Left lung (tissue), 10 donors: ENCODE results near the gene UNC13C. TPM values are rescaled to one million over a fixed set of nuclear protein-coding genes. Genes with fewer than 3 reads are reported as not detected.

Experiments
- ATAC-seq: fragments of 200-7000 bp; cut with Tn5 transposase; one replicate; pipeline ENCODE4 v1.9.1; 2020; ENCODE audit warnings: moderate library complexity
- DNase-seq, 4 donors: peaks; one replicate each; pipeline ENCODE4 v3.0.0-alpha.2; 2013 to 2020
- H3K27ac ChIP-seq, 2 donors: fragments of 200-600 bp; sonication (generic) in 1 of 2; one replicate each; pipeline versions ENCODE4 v1.5.0 to v1.8.0; 2020 to 2021
- H3K27me3 ChIP-seq, 2 donors: fragments of 200-600 bp; sonication (generic) in 1 of 2; one replicate each; pipeline versions ENCODE4 v1.5.0 to v1.8.0; 2020 to 2021
- H3K36me3 ChIP-seq, 2 donors: fragments of 200-600 bp; sonication (generic) in 1 of 2; one replicate each; pipeline versions ENCODE4 v1.5.0 to v1.8.0; 2020 to 2021
- H3K4me1 ChIP-seq, 2 donors: fragments of 200-600 bp; one replicate each; pipeline ENCODE4 v1.8.0; 2021
- H3K4me3 ChIP-seq, 2 donors: fragments of 200-600 bp; sonication (generic) in 1 of 2; one replicate each; pipeline versions ENCODE4 v1.5.0 to v1.8.0; 2020 to 2021; ENCODE audit warnings: mild to moderate bottlenecking in 1 of 2
- H3K9me3 ChIP-seq, 2 donors: fragments of 200-600 bp; sonication (generic) in 1 of 2; one replicate each; pipeline versions ENCODE4 v1.5.0 to v1.8.0; 2020 to 2021
- CTCF ChIP-seq, 2 donors: fragments of 200-600 bp; sonication (generic) in 1 of 2; IDR thresholded peaks; one replicate each; pipeline versions ENCODE4 v1.5.0 to v1.8.0; 2021; ENCODE audit warnings: antibody characterized with exemption in 2 of 2
- intact Hi-C, 2 donors: fragments of 100-400 bp; cut with DNase I; formaldehyde crosslinking; loops; one replicate each; pipeline versions ENCODE4 v1.11.2 to v1.14.2; 2022
- polyA plus RNA-seq, 6 donors: library from polyadenylated mRNA; unstranded; fragments of 120-200 nt; gene quantifications; one replicate each; pipeline ENCODE4 v1.2.1, GENCODE V29; 2013; ENCODE audit not compliant: insufficient read length in 6 of 6
- total RNA-seq, 2 donors: library from RNA; stranded (reverse); fragmentation: NEBNext Ultra II Directional; extraction: Animal tissue kit (Norgen Biotek cat#: 25700); gene quantifications; one replicate each; pipeline ENCODE4 v1.2.1, GENCODE V29; 2021
- donor health status: DM: no; HTN: yes; CAD: no.
- donor health status: DM: no; HTN: no; CAD: no.

UNC13C gene
- total and polyA plus RNA-seq, 8 donors = 0.03 to 19.2 (median 12.8) TPM

GRCh38 chr15:54620916-54621315 is 642.7 kb downstream of the UNC13C start:
- intact Hi-C loops = no loop called here
- TF ChIP-seq CTCF (IDR thresholded peaks at IDR 0.05) = no peak
- Histone ChIP-seq H3K4me3 (no peak overlapping the region), H3K9me3 (no peaks in the 10 kb centered on the region), H3K4me1 (no peaks in the 10 kb centered on the region), H3K36me3 (no peaks in the 10 kb centered on the region), H3K27me3 (no peaks in the 10 kb centered on the region), H3K27ac (no peak overlapping the region)
- no peak for ATAC-seq
- no peak for DNase-seq

GRCh38 chr15:54636147-54636546 is 657.9 kb downstream of the UNC13C start:
- no peak for ATAC-seq
- no peak for DNase-seq
- Histone ChIP-seq H3K27ac (no peak overlapping the region), H3K27me3 (no peaks in the 10 kb centered on the region), H3K4me3 (no peak overlapping the region), H3K9me3 (peaks cover 0 to 26% of the 10 kb centered on the region in 2 donors), H3K36me3 (no peaks in the 10 kb centered on the region), H3K4me1 (no peaks in the 10 kb centered on the region)
- intact Hi-C loops = no loop called here
- no peak for TF ChIP-seq CTCF (IDR thresholded peaks at IDR 0.05)

- ATAC-seq (no peak), DNase-seq (no peak)
- H3K27ac ChIP-seq = no peak overlapping the region
- H3K4me1 ChIP-seq = no peaks in the 10 kb centered on the region
- no peak overlapping the region for H3K4me3 ChIP-seq
- H3K36me3 ChIP-seq = no peaks in the 10 kb centered on the region
- peaks cover 0 to 28% of the 10 kb centered on the region in 2 donors for H3K9me3 ChIP-seq
- intact Hi-C loops = no loop called here
- H3K27me3 ChIP-seq = no peaks in the 10 kb centered on the region
- TF ChIP-seq CTCF (IDR thresholded peaks at IDR 0.05) = no peak
Observed at GRCh38 chr15:54638666-54639065, 660.4 kb downstream of the UNC13C start.

GRCh38 chr15:54640873-54641272 is 662.6 kb downstream of the UNC13C start:
- Histone ChIP-seq H3K4me3 (no peak overlapping the region), H3K4me1 (no peaks in the 10 kb centered on the region), H3K9me3 (peaks cover 0 to 27% of the 10 kb centered on the region in 2 donors), H3K27ac (no peak overlapping the region), H3K36me3 (no peaks in the 10 kb centered on the region), H3K27me3 (no peaks in the 10 kb centered on the region)
- ATAC-seq (no peak), DNase-seq (no peak)
- intact Hi-C loops = no loop called here
- no peak for TF ChIP-seq CTCF (IDR thresholded peaks at IDR 0.05)

GRCh38 chr15:54644796-54645195 is 666.6 kb downstream of the UNC13C start:
- Histone ChIP-seq H3K27me3 (no peaks in the 10 kb centered on the region), H3K4me1 (no peaks in the 10 kb centered on the region), H3K9me3 (peaks cover 0 to 16% of the 10 kb centered on the region in 2 donors), H3K27ac (no peak overlapping the region), H3K4me3 (no peak overlapping the region), H3K36me3 (no peaks in the 10 kb centered on the region)
- intact Hi-C loops = no loop called here
- TF ChIP-seq CTCF (IDR thresholded peaks at IDR 0.05) = no peak
- peak; percentile 89 for ATAC-seq
- no peak for DNase-seq
